HepG2 (cell line): ENCODE measurements around the gene TMEM132D. TPM values are rescaled to one million over a fixed set of nuclear protein-coding genes. Genes with fewer than 3 reads are reported as not detected.
A peak's percentile ranks its signal among the peaks of the same experiment; 100 is the strongest.

ENCODE experiments used
- ATAC-seq: fragments of 200-7000 bp; cut with Tn5 transposase; 3 replicates; pipeline ENCODE4 v1.9.1; 2020; ENCODE audit warnings: mild to moderate bottlenecking, moderate library complexity
- BruUV-seq: library from RNA; stranded (reverse); fragments of 400-500 nt; replicated peaks from 2 replicates; lab custom pipeline; 2021; lab: Mats Ljungman, UMichigan
- CTCF ChIA-PET: fragments of 300-600 bp; formaldehyde crosslinking; extraction: SDS; loops from one replicate; lab custom pipeline; 2021; ENCODE audit warnings: low total read pairs, inconsistent platforms, low intra/inter-chr PET ratio; lab: Yijun Ruan, JAX
- POLR2A ChIA-PET: fragments of 350-600 bp; sonication (Branson Sonifier 250); formaldehyde crosslinking; loops from one replicate; lab custom pipeline; 2020; ENCODE audit warnings: antibody characterized with exemption, inconsistent platforms; lab: Yijun Ruan, JAX
- DNase-seq: peaks from one replicate; pipeline ENCODE4 v3.0.0-alpha.2; 2015; ENCODE audit warnings: low spot score
- FAIRE-seq: peaks from 3 replicates; lab custom pipeline; 2011; peaks lifted over from hg19 to GRCh38; lab: Jason Lieb, UNC
- H2AFZ ChIP-seq: one replicate; pipeline ENCODE4 v1.6.1; 2011; ENCODE audit warnings: low read length, inconsistent platforms
- H3K27ac ChIP-seq: fragments of 300-600 bp; 3 replicates; pipeline ENCODE4 v1.8.0; 2011; ENCODE audit warnings: mixed run types, mild to moderate bottlenecking, mixed read lengths, low read length, inconsistent platforms; ENCODE audit not compliant: insufficient read depth; ENCODE audit errors: extremely low read length
- H3K27me3 ChIP-seq, 2 experiments: fragments of 200-600 bp in 1 of 2; 2 replicates in 1 of 2; 3 replicates in 1 of 2; pipeline versions ENCODE4 v1.6.0 to v1.8.0; 2011; ENCODE audit warnings: low read length in 2 of 2, mild to moderate bottlenecking in 2 of 2, moderate library complexity in 2 of 2, inconsistent platforms in 1 of 2; ENCODE audit not compliant: insufficient read depth in 2 of 2, control insufficient read depth in 1 of 2
- H3K36me3 ChIP-seq, 2 experiments: fragments of 200-600 bp in 1 of 2; replicated peaks in 1 of 2; 2 replicates in 1 of 2; 3 replicates in 1 of 2; pipeline versions ENCODE4 v1.5.1 to v1.8.0; 2011; ENCODE audit warnings: low read length in 2 of 2, inconsistent platforms in 1 of 2; ENCODE audit not compliant: insufficient read depth in 2 of 2, control insufficient read depth in 1 of 2
- H3K4me1 ChIP-seq: 2 replicates; pipeline ENCODE4 v1.5.1; 2012; ENCODE audit warnings: low read length, inconsistent platforms; ENCODE audit not compliant: insufficient read depth
- H3K4me2 ChIP-seq: 2 replicates; pipeline ENCODE4 v1.6.0; 2011; ENCODE audit warnings: low read depth, low read length, inconsistent platforms
- H3K4me3 ChIP-seq, 3 experiments: fragments of 200-600 bp in 1 of 3; sonication (generic), shearing (Covaris generic) in 1 of 3; replicated peaks in 1 of 3; 2 replicates each; pipeline ENCODE4 v1.5.1; 2011 to 2016; ENCODE audit warnings: low read length in 3 of 3, inconsistent platforms in 2 of 3, low read depth in 2 of 3, mild to moderate bottlenecking in 2 of 3, control low read depth in 1 of 3, mixed read lengths in 1 of 3; ENCODE audit not compliant: insufficient read depth in 1 of 3
- H3K79me2 ChIP-seq: one replicate; pipeline ENCODE4 v1.6.1; 2011; ENCODE audit warnings: low read length, inconsistent platforms; ENCODE audit not compliant: insufficient read depth
- H3K9ac ChIP-seq: 2 replicates; pipeline ENCODE4 v1.6.0; 2011; ENCODE audit warnings: mild to moderate bottlenecking, low read depth, low read length, inconsistent platforms; ENCODE audit not compliant: insufficient read depth
- H3K9me3 ChIP-seq: 2 replicates; pipeline ENCODE4 v1.5.1; 2012; ENCODE audit warnings: mild to moderate bottlenecking, low read length
- H4K20me1 ChIP-seq: 2 replicates; pipeline ENCODE4 v1.6.0; 2011; ENCODE audit warnings: inconsistent platforms, mild to moderate bottlenecking, low read length, moderate library complexity; ENCODE audit not compliant: insufficient read depth
- ATM ChIP-seq: fragments of 450-650 bp; IDR thresholded peaks from 2 replicates; pipeline ENCODE4 v1.7.1; 2017; ENCODE audit warnings: mild to moderate bottlenecking, borderline replicate concordance
- BHLHE40 ChIP-seq: IDR thresholded peaks from 2 replicates; pipeline ENCODE4 v1.6.1; 2011; ENCODE audit warnings: low read length, improper control_type of control experiment
- FOSL2 ChIP-seq: sonication (generic); formaldehyde crosslinking; IDR thresholded peaks from 2 replicates; pipeline ENCODE4 v1.4.0; 2020; ENCODE audit warnings: missing genetic modification reagents
- MAFF ChIP-seq: IDR thresholded peaks from 2 replicates; pipeline ENCODE4 v1.6.1; 2011; ENCODE audit warnings: low read depth, low read length, improper control_type of control experiment
- MAFK ChIP-seq, 2 experiments: IDR thresholded peaks in 1 of 2; conservative IDR thresholded peaks in 1 of 2; 2 replicates each; pipeline ENCODE4 v1.6.1; 2011; ENCODE audit warnings: improper control_type of control experiment in 2 of 2, low read length in 2 of 2
- MBNL3 ChIP-seq: fragments of 250-450 bp; sonication (Bioruptor Pico); conservative IDR thresholded peaks from 2 replicates; pipeline ENCODE4 v1.8.0; 2022; ENCODE audit warnings: mild to moderate bottlenecking, inconsistent platforms
- MXI1 ChIP-seq: IDR thresholded peaks from 3 replicates; pipeline ENCODE4 v1.6.1; 2012; ENCODE audit warnings: low read depth, low read length, inconsistent platforms, borderline replicate concordance
- NFE2L1 ChIP-seq: sonication (generic); formaldehyde crosslinking; IDR thresholded peaks from 2 replicates; pipeline ENCODE4 v1.4.0; 2020; ENCODE audit warnings: missing genetic modification reagents, mild to moderate bottlenecking, borderline replicate concordance
- NFE2L2 ChIP-seq: fragments of 150-350 bp; IDR thresholded peaks from 2 replicates; pipeline ENCODE4 v1.6.1; 2014; ENCODE audit warnings: low read length
- NR2F2 ChIP-seq: IDR thresholded peaks from 2 replicates; pipeline ENCODE4 v1.6.1; 2012; ENCODE audit warnings: low read depth, inconsistent platforms, borderline replicate concordance
- SIN3A ChIP-seq: IDR thresholded peaks from 2 replicates; pipeline ENCODE4 v1.6.1; 2011; ENCODE audit warnings: low read depth, mild to moderate bottlenecking, control low read depth, low read length, borderline replicate concordance
- SMC3 ChIP-seq: IDR thresholded peaks from 2 replicates; pipeline ENCODE4 v1.6.1; 2011; ENCODE audit warnings: low read length, improper control_type of control experiment
- XBP1 ChIP-seq: sonication (generic); formaldehyde crosslinking; IDR thresholded peaks from 2 replicates; pipeline ENCODE4 v1.5.0; 2020; ENCODE audit warnings: missing genetic modification reagents
- ZNF224 ChIP-seq: sonication (generic); formaldehyde crosslinking; IDR thresholded peaks from 2 replicates; pipeline ENCODE4 v1.5.0; 2020; ENCODE audit warnings: mild to moderate bottlenecking, missing genetic modification reagents
- WGBS: methylation state at CpG from one replicate; pipeline ENCODE4 v1.1.6; 2017; ENCODE audit warnings: low lambda C conversion rate; 5-methylcytosine and 5-hydroxymethylcytosine counted together
- in situ Hi-C: cut with HindIII; loops from 2 replicates; pipeline ENCODE4 v1.10.0; 2017; ENCODE audit warnings: low pct_unique_long_range_greater_than_20kb; ENCODE audit not compliant: extremely low pct_ligation_motif_present
- intact Hi-C: fragments of 100-400 bp; cut with micrococcal nuclease; formaldehyde crosslinking; loops from one replicate; pipeline ENCODE4 v1.10.0; 2022; ENCODE audit not compliant: unreplicated experiment
- polyA plus RNA-seq, 8 experiments: library from polyadenylated mRNA; depleted of rRNA in 3 of 8; stranded (reverse) in 7 of 8; unstranded in 1 of 8; fragments of >200 nt; fragmentation: Illumina TruSeq in 4 of 8; extraction: Trizol in 4 of 8; gene quantifications; 2 replicates each; pipeline versions ENCODE4 v1.2.1 to v1.2.3, GENCODE V29; 2011 to 2016; ENCODE audit warnings: low read depth in 4 of 8, missing spikeins in 1 of 8, mixed read lengths in 1 of 8; ENCODE audit not compliant: insufficient read depth in 1 of 8
- total RNA-seq, 5 experiments: library from RNA; depleted of rRNA; stranded (reverse); fragments of >200 nt; fragmentation: Illumina TruSeq; extraction: Trizol; gene quantifications; 2 replicates each; pipeline ENCODE4 v1.2.3, GENCODE V29; 2016; ENCODE audit warnings: low read depth in 1 of 5
- TF ChIP-seq, protein P1 (sequence below): sonication (generic); formaldehyde crosslinking; IDR thresholded peaks from 2 replicates; pipeline ENCODE4 v1.4.0; 2020; ENCODE audit warnings: low read depth, missing genetic modification reagents
- TF ChIP-seq, protein P2 (sequence below): IDR thresholded peaks from 2 replicates; pipeline ENCODE4 v1.6.1; 2016
- TF ChIP-seq, protein P3 (sequence below): sonication (generic); formaldehyde crosslinking; IDR thresholded peaks from 2 replicates; pipeline ENCODE4 v1.5.0; 2020; ENCODE audit warnings: missing genetic modification reagents
- TF ChIP-seq, protein P4 (sequence below): sonication (generic); formaldehyde crosslinking; IDR thresholded peaks from 2 replicates; pipeline ENCODE4 v1.8.0; 2022; ENCODE audit warnings: missing genetic modification reagents, mild to moderate bottlenecking, borderline replicate concordance

TMEM132D gene
- total and polyA plus RNA-seq, 2 of the 13 experiments (the other 11 are each of a cell fraction or from before 2014, with no cell fraction given): not detected

DNA sequence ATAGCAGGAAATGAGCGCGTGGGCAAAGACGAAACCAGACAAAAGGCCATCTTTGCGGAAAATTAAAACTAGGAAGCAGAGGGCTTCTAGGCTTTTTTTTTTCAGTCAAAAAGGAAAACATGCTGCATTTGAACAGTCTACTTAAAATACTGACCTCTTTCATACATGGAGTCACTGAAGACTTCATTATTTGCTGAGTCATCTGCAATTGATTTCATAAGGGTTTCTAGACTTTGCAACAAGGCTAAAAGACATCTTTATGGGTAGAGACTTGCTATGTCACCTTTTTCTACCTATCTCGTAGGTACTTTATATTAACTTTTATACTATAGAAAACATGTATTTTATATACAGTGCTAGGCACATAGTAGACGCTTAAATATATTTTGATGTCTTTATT lies 238.4 kb downstream of the TMEM132D start:
- H4K20me1 ChIP-seq: no peaks in the 10 kb centered on the region
- peaks cover 3% of the 10 kb centered on the region; the same call in 1 of the 2 replicates for H3K9me3 ChIP-seq
- no peak for DNase-seq
- H2AFZ ChIP-seq: no peak overlapping the region
- no peaks in the 10 kb centered on the region for H3K4me1 ChIP-seq
- FAIRE-seq: no peak
- H3K27me3 ChIP-seq: no peaks in the 10 kb centered on the region
- TF ChIP-seq, protein P1, sequence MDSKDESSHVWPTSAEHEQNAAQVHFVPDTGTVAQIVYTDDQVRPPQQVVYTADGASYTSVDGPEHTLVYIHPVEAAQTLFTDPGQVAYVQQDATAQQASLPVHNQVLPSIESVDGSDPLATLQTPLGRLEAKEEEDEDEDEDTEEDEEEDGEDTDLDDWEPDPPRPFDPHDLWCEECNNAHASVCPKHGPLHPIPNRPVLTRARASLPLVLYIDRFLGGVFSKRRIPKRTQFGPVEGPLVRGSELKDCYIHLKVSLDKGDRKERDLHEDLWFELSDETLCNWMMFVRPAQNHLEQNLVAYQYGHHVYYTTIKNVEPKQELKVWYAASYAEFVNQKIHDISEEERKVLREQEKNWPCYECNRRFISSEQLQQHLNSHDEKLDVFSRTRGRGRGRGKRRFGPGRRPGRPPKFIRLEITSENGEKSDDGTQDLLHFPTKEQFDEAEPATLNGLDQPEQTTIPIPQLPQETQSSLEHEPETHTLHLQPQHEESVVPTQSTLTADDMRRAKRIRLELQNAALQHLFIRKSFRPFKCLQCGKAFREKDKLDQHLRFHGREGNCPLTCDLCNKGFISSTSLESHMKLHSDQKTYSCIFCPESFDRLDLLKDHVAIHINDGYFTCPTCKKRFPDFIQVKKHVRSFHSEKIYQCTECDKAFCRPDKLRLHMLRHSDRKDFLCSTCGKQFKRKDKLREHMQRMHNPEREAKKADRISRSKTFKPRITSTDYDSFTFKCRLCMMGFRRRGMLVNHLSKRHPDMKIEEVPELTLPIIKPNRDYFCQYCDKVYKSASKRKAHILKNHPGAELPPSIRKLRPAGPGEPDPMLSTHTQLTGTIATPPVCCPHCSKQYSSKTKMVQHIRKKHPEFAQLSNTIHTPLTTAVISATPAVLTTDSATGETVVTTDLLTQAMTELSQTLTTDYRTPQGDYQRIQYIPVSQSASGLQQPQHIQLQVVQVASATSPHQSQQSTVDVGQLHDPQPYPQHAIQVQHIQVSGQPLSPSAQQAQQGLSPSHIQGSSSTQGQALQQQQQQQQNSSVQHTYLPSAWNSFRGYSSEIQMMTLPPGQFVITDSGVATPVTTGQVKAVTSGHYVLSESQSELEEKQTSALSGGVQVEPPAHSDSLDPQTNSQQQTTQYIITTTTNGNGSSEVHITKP (CRISPR knock-in tag): no peak
- TF ChIP-seq BHLHE40 (no peak), MAFK (conservative IDR thresholded peaks at IDR 0.05 in 1 of 2, IDR thresholded peaks at IDR 0.05 in 1 of 2; ENCODE audit: low read length in 2 of 2) (peak; percentile 72 to 92), NFE2L2 (peak; percentile 82), ATM (no peak), XBP1 (no peak), FOSL2 (CRISPR knock-in tag) (no peak), MAFF (peak; percentile 91), NR2F2 (no peak), NFE2L1 (no peak), MBNL3 (CRISPR knock-in tag) (no peak), ZNF224 (no peak), MXI1 (no peak), SIN3A (no peak), SMC3 (no peak)
- TF ChIP-seq, protein P2, sequence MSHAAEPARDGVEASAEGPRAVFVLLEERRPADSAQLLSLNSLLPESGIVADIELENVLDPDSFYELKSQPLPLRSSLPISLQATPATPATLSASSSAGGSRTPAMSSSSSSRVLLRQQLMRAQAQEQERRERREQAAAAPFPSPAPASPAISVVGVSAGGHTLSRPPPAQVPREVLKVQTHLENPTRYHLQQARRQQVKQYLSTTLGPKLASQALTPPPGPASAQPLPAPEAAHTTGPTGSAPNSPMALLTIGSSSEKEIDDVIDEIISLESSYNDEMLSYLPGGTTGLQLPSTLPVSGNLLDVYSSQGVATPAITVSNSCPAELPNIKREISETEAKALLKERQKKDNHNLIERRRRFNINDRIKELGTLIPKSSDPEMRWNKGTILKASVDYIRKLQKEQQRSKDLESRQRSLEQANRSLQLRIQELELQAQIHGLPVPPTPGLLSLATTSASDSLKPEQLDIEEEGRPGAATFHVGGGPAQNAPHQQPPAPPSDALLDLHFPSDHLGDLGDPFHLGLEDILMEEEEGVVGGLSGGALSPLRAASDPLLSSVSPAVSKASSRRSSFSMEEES (CRISPR knock-in tag): no peak
- TF ChIP-seq, protein P3, sequence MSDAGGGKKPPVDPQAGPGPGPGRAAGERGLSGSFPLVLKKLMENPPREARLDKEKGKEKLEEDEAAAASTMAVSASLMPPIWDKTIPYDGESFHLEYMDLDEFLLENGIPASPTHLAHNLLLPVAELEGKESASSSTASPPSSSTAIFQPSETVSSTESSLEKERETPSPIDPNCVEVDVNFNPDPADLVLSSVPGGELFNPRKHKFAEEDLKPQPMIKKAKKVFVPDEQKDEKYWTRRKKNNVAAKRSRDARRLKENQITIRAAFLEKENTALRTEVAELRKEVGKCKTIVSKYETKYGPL (CRISPR knock-in tag): no peak
- TF ChIP-seq, protein P4, sequence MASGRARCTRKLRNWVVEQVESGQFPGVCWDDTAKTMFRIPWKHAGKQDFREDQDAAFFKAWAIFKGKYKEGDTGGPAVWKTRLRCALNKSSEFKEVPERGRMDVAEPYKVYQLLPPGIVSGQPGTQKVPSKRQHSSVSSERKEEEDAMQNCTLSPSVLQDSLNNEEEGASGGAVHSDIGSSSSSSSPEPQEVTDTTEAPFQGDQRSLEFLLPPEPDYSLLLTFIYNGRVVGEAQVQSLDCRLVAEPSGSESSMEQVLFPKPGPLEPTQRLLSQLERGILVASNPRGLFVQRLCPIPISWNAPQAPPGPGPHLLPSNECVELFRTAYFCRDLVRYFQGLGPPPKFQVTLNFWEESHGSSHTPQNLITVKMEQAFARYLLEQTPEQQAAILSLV: no peak
- H3K4me2 ChIP-seq: no peak overlapping the region
- H3K9ac ChIP-seq: no peak overlapping the region
- H3K79me2 ChIP-seq: no peaks in the 10 kb centered on the region
- ATAC-seq: no peak
- in situ Hi-C loops (no loop called here), intact Hi-C loops (no loop called here)
- H3K4me3 ChIP-seq: no peak overlapping the region
- no peaks in the 10 kb centered on the region for H3K36me3 ChIP-seq
- 33% methylated on average over 6 of the region's 6 CpGs for WGBS
- no TSS peak for BruUV-seq
- no peak overlapping the region for H3K27ac ChIP-seq
- ChIA-PET POLR2A (no interaction called here), CTCF (no interaction called here)
